IPS DF 4.7 (cell line): ENCODE measurements around the gene ARL2BP.
"Not testable (repeated sequence)": the region's sequence is repeated elsewhere in the genome, so short reads cannot be mapped to it uniquely, and the experiment has no call there.

Experiments used
- DNase-seq: peaks from one replicate; pipeline ENCODE4 v3.0.0-alpha.2; 2013; ENCODE audit warnings: low spot score; ENCODE audit errors: extremely low read depth

The ARL2BP gene

GRCh38 chr16:57263541-57264351, 18.7 kb downstream of the ARL2BP start:
- DNase-seq = no peak

DNA sequence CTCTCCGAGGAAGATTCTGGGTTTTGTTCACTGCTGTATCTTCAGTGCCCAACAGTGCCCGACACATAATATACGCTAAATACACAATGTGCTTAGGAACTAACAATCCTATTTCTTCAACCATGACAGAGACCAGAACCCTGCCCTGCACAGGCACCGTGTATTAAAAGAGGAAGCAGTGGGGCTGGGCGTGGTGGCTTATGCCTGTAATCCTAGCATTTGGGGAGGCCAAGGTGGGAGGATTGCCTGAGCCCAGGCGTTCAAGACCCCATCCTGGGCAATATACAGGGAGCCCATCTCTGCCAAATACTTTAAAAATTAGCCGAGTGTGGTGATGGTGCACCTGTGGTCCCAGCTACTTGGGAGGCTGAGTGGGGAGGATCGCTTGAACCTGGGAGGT, 19.3 kb downstream of the ARL2BP start:
- no peak for DNase-seq

GRCh38 chr16:57264950-57265371, 19.9 kb downstream of the ARL2BP start:
- no peak for DNase-seq

DNA sequence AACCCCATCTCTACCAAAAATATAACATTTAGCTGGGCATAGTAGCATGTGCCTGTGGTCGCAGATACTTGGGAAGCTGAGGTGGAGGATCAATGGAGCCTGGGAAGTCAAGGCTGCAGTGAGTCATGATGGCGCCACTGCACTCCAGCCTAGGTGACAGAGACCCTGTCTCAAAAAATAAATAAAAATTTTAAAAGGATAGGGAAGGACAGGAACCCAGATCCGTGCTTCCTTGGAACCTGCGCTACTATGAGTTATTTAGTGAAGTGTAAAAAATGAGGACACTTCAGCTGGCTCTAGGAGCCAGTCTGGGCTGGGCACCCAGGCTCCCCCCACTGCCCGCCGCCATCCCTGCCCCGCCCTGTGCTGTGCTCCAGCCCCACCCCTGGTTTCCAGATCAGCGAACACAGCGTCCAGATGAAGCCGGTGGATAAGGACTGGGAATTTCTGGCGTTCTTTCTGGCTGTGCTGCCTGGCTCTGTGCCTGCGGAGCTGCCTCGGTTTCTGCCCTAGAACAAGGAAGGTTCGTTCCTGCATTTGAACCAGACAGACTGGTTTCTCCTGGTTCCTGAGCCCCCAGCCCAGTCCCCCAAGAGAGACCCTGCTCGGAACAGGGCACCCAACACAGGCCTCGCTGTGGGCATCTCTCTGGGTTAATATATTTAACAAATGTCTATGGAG, 20.9 kb downstream of the ARL2BP start:
- no peak for DNase-seq

DNA sequence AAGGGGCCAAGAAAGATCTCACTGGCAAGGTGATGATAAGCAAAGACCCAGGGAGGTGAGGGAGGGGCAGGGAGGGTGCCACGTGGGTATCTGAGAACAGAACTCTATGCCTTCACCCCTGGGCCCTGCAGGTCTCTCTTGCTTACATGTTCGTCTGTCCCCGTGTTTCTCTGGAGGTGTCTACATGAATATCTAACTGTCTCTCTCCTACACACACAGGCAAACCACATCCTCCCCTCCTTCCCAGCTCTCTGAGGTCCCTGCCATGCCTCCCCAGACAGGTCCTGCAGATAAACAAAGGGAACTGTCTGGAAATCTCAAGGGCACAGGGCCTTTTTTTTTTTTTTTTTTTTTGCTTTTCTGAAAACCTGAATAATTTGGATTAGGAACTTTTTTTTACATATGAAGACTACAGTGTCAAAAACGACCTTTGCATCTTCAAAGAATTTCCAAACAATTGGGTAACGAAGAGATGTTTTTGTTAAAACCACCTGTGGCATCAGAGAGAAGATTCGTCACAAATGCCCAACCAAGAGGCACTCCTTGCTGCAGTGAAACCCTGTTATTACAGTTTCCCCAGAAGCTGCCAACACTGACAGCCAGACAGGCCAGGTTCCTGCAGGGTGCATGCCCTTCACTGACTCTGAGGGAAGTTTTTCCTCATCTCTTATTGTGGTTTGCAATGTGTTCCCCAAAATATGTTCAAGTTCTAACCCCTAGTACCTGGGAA, 21.6 kb downstream of the ARL2BP start:
- no peak for DNase-seq

- DNase-seq = not testable (repeated sequence)
These were observed 22.3 kb downstream of the ARL2BP start for GRCh38 chr16:57267343-57267742.

GRCh38 chr16:57268804-57269800, 24.0 kb downstream of the ARL2BP start:
- no peak for DNase-seq

DNA sequence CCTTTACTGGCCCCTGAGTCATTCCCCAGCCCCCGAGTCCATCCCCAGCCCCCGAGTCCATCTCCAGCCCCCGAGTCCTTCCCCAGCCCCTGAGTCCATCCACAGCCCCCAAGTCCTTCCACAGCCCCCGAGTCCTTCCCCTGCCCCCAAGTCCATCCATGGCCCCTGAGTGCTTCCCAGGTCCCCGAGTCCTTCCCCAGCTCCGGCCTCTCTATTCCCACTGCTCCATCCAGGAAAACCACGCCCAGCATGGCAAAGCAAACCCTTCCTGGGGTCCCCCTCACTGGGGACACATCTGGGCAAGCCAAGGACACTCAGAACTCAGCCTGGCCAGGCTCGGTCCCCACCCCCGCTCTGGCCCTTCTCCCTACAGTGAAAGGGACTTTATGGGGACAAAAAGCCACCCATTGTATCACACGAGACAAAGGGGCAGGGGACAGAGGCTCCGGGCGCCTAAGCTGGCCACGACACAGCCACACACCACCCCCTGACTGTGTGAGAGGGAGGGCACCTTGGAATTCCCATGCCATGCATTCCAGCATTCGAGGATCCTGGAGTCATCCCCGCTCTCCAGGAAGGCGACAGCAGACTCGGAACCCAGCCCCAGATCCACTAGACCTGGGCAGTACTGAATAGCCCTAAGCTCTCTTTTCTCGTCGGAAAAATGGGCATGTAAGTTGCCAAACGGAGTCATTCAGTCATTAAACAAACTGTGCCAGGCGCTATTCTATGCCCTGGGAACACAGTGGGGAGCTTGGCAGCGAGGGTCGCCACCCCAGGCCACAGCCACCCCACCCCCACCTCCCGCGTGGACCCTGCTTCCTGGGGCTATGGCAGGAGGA, 25.4 kb downstream of the ARL2BP start:
- DNase-seq = no peak

DNA sequence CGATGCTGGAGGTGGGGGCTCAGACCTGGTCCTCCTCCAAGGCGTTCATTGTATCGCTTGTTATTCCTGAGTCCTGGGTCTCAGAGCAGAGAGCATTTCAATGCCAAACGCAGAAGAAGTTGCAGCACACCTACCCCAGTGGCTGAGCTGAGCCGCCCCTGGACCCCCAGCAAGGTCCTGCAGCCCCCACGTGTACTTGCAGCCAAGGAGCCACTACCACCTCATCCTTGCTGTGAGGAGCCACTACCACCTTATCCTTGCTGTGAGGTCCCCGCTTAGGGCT, 25.9 kb downstream of the ARL2BP start:
- DNase-seq = no peak

GRCh38 chr16:57271867-57272495, 26.9 kb downstream of the ARL2BP start:
- no peak for DNase-seq

DNA sequence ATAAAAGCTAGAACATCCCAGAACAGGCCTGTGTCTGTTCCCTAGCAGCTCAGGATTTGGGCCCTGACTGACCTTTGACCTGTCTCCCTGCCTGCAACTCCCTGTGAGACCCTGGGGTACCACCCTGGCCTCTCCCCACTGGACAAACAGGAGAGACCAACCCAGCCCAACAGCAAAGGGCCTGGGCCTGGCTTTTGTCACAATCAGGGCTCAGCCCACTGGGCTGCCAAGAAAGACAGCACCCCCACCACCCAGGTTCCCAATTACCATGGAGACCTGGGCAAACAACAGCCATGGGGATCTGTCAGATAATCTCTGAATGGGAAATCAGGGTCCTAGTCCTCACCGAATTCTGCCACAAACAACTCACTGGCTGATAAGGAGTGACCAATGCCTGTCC, 28.3 kb downstream of the ARL2BP start:
- DNase-seq = no peak

- no peak for DNase-seq
These were observed 28.8 kb downstream of the ARL2BP start for GRCh38 chr16:57273826-57274225.

DNA sequence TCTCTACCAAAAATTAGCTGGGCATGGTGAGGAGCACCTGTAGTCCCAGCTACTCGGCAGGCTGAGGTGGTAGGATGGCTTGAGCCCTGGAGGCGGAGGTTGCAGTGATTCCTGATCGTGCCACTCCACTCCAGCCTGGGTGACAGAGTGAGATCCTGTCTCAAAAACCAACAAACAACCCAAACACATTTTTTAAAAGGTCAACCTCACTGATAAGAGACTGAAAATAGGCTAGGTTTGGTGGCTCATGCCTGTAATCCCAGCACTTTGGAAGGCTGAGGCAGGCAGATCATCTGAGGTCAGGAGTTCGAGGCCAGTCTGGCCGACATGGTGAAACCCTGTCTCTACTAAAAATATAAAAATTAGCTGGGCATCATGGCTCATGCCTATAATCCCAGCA, 30.9 kb downstream of the ARL2BP start:
- DNase-seq = not testable (repeated sequence)

DNA sequence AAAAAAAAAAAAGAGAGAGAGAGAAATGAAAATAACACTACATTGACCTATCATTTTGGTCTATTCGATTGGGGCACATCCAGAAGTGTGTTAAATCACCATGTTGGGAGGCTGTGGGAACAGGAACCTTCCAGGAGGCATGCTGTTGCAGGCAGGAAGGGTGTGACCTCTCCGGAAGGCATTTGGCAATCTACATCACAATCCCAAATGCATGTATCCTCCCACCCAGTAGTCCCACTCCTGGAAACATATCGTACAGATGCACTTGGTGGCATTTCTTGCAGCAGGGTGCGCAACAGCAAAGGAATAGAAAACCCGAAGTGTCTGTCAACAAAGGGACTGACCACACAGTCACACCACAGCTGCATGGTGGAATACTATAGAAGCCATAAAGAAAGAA, 31.5 kb downstream of the ARL2BP start:
- DNase-seq = no peak

GRCh38 chr16:57277586-57277985, 32.5 kb downstream of the ARL2BP start:
- no peak for DNase-seq

DNA sequence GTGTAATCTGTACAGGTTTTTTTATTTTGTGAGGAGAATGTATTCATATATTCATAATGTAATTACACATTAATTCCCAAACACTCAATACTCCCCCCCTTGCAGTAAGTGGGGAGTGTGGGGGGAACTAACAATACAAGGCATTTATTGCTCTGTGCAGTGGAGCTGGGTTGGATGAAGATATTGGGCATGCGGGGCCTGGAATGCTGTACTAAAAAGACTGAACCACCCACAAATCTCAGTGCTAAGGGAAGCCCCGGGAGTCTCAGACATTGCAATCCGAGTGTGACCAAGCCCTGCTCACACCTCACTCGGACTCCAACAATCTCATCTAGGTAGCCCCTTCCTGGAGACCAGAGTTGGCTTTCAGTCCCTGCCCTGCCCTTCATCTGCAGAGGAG, 33.4 kb downstream of the ARL2BP start:
- DNase-seq = no peak

DNA sequence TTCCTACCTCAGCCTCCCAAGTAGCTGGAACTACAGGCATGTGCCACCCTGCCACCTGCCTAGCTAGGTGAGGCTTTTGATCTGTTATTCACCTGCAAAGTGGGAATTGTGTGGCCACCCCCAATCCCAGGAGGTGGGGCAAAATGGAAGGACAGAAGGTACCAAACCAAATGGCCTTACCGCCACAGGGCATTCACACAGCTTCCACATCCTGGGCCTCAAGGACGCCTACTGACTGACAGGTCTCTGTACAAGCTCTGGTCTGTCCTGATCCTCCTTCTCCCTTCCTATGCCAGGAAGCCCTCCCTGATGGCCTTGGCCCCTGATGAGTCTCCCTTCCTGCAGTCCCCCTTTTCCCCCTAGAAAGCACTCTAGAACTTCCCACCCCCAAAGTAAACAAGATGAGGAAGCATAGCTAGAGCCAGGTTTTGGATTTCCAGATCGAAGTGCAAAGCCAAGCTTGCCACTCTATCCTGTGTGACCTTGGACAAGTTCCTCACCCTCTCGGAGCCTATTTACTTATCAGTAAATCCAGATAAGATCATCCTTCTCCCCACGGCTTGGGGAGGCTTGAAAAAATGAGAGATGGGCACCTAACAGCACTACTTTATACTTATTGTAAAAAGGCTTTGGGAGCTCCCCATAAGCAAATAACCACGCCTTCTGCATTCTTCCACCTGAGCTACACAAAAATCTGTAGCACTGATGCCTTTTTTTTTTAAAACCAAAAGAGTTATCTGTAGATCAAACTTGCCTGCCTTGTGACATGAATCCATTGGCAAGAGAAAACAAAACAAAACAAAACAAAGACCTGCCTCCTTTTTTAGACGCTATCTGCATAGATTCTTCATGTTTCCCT, 35.0 kb downstream of the ARL2BP start:
- no peak for DNase-seq

DNA sequence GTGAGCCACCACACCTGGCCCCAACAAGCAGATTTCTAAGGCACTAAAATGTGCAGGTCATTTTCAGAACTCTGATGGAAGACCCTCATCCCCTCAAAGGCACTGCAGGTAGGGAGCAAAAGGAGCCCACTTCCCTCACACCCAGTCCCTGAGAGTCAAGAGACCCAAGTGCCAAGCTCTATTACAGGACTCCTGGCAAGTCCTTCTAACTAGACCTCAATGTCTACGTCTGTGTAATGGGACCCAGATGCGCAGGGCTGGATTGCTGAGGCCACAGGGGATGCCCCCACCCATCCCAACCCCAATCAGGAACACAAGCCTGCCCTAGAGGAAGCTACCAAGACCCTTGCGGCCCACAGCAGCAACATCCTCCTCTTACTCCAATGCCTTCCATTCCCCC, 36.7 kb downstream of the ARL2BP start:
- DNase-seq = no peak
